ENCODE results near the gene RCSD1. TPM values are rescaled to one million over a fixed set of nuclear protein-coding genes. Genes with fewer than 3 reads are reported as not detected.

Gene RCSD1
- total and polyA plus RNA-seq, 2 of the 4 experiments (the other 2 are of a cell fraction): 0.03 TPM; not detected in 1

DNA sequence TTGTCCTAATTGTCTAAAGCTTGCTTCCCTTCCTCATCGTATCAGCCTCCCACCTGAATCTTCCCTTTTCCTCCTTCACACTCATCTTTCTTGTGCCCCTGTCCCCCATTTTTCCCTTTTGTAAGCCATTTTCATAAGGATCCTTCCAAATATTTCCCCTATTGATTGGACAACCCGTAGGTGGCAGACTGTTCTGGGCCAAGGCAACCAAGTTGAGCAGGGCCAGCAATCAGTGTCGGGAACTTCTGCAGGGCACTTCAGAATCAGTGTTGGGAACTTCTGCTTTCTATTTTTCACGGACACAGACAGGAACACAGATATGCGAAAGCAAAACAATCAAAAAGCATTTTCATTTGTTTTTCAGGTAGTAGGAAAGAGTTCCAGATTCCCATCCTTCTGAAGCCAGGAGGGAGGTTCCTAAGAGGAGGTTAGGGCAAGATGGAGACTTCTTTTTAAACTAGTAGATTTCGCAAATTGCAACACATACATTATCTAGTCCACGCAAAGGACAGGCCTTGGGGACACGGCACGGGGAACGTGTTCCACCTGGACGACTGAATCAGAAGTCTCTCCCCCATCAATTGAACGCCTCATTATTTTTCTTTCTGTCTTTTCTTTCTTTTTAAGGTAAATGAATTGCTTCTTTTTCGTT lies 91.1 kb downstream of the RCSD1 start:
- BruUV-seq (replicated peaks): no TSS peak
- peaks cover 37% of the 10 kb centered on the region for H4K20me1 ChIP-seq (ENCODE audit: insufficient read depth, low read length)
- H3K4ac ChIP-seq (ENCODE audit: low read depth, low read length): peak overlapping the region; percentile 98
- peak overlapping the region; percentile 90; the same call in 2 of the 3 replicates for H2BK15ac ChIP-seq (ENCODE audit: low read depth, low read length)
- dilution Hi-C loops (cut with HindIII; ENCODE audit: low sequenced_read_pairs, unreplicated experiment): no loop called here
- intact Hi-C loops (cut with micrococcal nuclease): loop anchor here (1.0 to 5.0 kb wide), 5 partner anchors 36 to 506 kb away; partner anchors contain the start of gene SFT2D2
- H2BK5ac ChIP-seq (ENCODE audit: low read depth, low read length, poor library complexity, severe bottlenecking): peak overlapping the region; percentile 97
- peak overlapping the region; percentile 99 for H3K23ac ChIP-seq (ENCODE audit: low read depth, low read length)
- peak overlapping the region; percentile 90 for H2AK5ac ChIP-seq (ENCODE audit: low read depth, low read length)
- peak overlapping the region; percentile 98 for H2AK9ac ChIP-seq (replicated peaks; ENCODE audit: low read depth, low read length, poor library complexity)
- H3K9me3 ChIP-seq (ENCODE audit: control insufficient read depth, insufficient read depth, low read length): no peaks in the 10 kb centered on the region
- peak overlapping the region; percentile 99 for H4K91ac ChIP-seq (ENCODE audit: insufficient read depth, low read depth, low read length)
- peak overlapping the region; percentile 95 for H3K18ac ChIP-seq (ENCODE audit: low read depth, low read length)
- peak overlapping the region; percentile 96 for H2BK120ac ChIP-seq (ENCODE audit: low read depth, low read length)
- peak; percentile 7; the same call in 1 of the 2 replicates for ATAC-seq (ENCODE audit: low read depth)
- H4K8ac ChIP-seq (ENCODE audit: low read depth in 2 of 2, low read length in 2 of 2): peak overlapping the region; percentile 94 to 98
- H3K27me3 ChIP-seq (ENCODE audit: control insufficient read depth, insufficient read depth, low read length): no peaks in the 10 kb centered on the region
- H2AFZ ChIP-seq (replicated peaks; ENCODE audit: low read length, poor library complexity): peak overlapping the region; percentile 96
- H3K14ac ChIP-seq (replicated peaks; ENCODE audit: low read depth, low read length): peak overlapping the region; percentile 100
- peak overlapping the region; percentile 92 for H3K56ac ChIP-seq (ENCODE audit: extremely low read depth, insufficient read depth, low read length)
- H3K4me3 ChIP-seq (ENCODE audit: insufficient read depth, low read depth, low read length): peak overlapping the region; percentile 89
- TF ChIP-seq RAD21 (IDR thresholded peaks at IDR 0.05; ENCODE audit: low read length): peak; percentile 59
- TF ChIP-seq CEBPB (IDR thresholded peaks at IDR 0.05; ENCODE audit: low read depth, low read length): peak; percentile 70
- TF ChIP-seq NFE2L2 (IDR thresholded peaks at IDR 0.05; ENCODE audit: low read depth, low read length): no peak
- TF ChIP-seq, protein P1, sequence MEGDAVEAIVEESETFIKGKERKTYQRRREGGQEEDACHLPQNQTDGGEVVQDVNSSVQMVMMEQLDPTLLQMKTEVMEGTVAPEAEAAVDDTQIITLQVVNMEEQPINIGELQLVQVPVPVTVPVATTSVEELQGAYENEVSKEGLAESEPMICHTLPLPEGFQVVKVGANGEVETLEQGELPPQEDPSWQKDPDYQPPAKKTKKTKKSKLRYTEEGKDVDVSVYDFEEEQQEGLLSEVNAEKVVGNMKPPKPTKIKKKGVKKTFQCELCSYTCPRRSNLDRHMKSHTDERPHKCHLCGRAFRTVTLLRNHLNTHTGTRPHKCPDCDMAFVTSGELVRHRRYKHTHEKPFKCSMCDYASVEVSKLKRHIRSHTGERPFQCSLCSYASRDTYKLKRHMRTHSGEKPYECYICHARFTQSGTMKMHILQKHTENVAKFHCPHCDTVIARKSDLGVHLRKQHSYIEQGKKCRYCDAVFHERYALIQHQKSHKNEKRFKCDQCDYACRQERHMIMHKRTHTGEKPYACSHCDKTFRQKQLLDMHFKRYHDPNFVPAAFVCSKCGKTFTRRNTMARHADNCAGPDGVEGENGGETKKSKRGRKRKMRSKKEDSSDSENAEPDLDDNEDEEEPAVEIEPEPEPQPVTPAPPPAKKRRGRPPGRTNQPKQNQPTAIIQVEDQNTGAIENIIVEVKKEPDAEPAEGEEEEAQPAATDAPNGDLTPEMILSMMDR (conservative IDR thresholded peaks at IDR 0.05; ENCODE audit: low read depth, low read length): peak; percentile 48
- H3K36me3 ChIP-seq (ENCODE audit: control insufficient read depth, insufficient read depth, low read length): no peaks in the 10 kb centered on the region; the same call in 1 of the 2 replicates
- peaks cover 20% of the 10 kb centered on the region for H3K9me1 ChIP-seq (ENCODE audit: insufficient read depth, low read length)
- DNase-seq: peak; percentile 68
- no CpG with 5 or more reads among the region's 13 CpGs for WGBS, 2 experiments (ENCODE audit: extremely low coverage in 2 of 2, insufficient read length in 1 of 2)
- peak overlapping the region; percentile 98 for H3K27ac ChIP-seq (ENCODE audit: insufficient read depth, low read length)
- peak overlapping the region; percentile 96 for H3K4me2 ChIP-seq (ENCODE audit: low read depth, low read length)
- POLR2A ChIA-PET (ENCODE audit: unreplicated experiment): no interaction called here
- H2BK20ac ChIP-seq (ENCODE audit: low read depth, low read length): peak overlapping the region; percentile 80
- in situ Hi-C loops (cut with MboI; ENCODE audit: low sequenced_read_pairs): loop anchor here (5.0 kb wide), 1 partner anchor 76 kb away; no protein-coding TSS in a partner anchor
- H3K9ac ChIP-seq (ENCODE audit: low read depth, low read length): peak overlapping the region; percentile 98
- H3K79me1 ChIP-seq (ENCODE audit: low read depth in 1 of 2, low read length in 2 of 2): peaks cover 13 to 34% of the 10 kb centered on the region in 2 experiments; a peak in 3 of 4 replicates
- H3K4me1 ChIP-seq (ENCODE audit: control insufficient read depth, insufficient read depth, low read length): peaks cover 10% of the 10 kb centered on the region
- CTCF ChIA-PET: no interaction called here
- peak overlapping the region; percentile 93 for H4K5ac ChIP-seq (ENCODE audit: low read depth, low read length)

All from IMR-90 (cell line).